Osteocyte (in vitro differentiated cells): ENCODE results near the gene AP3B1. TPM values are rescaled to one million over a fixed set of nuclear protein-coding genes. Genes with fewer than 3 reads are reported as not detected.

Source experiments
- DNase-seq: peaks from one replicate; pipeline ENCODE4 v3.0.0; 2021; ENCODE audit warnings: mixed read lengths; ENCODE audit not compliant: unreplicated experiment; ENCODE audit errors: extremely low spot score
- H3K27ac Mint-ChIP-seq: one replicate; pipeline ENCODE4 v1.8.0; 2021; ENCODE audit warnings: mild to moderate bottlenecking, mixed read lengths; ENCODE audit not compliant: unreplicated experiment
- H3K27me3 Mint-ChIP-seq: one replicate; pipeline ENCODE4 v1.8.0; 2021; ENCODE audit warnings: mixed read lengths; ENCODE audit not compliant: unreplicated experiment
- H3K36me3 Mint-ChIP-seq: one replicate; pipeline ENCODE4 v1.8.0; 2021; ENCODE audit warnings: mixed read lengths; ENCODE audit not compliant: unreplicated experiment
- H3K4me1 Mint-ChIP-seq: one replicate; pipeline ENCODE4 v1.8.0; 2021; ENCODE audit warnings: mixed read lengths; ENCODE audit not compliant: unreplicated experiment
- H3K4me3 Mint-ChIP-seq: one replicate; pipeline ENCODE4 v1.8.0; 2021; ENCODE audit warnings: mild to moderate bottlenecking, moderate library complexity, mixed read lengths; ENCODE audit not compliant: unreplicated experiment
- H3K9me3 Mint-ChIP-seq: one replicate; pipeline ENCODE4 v1.8.0; 2021; ENCODE audit warnings: mixed read lengths; ENCODE audit not compliant: unreplicated experiment
- CTCF ChIP-seq: fragments of 200-600 bp; sonication (generic); IDR thresholded peaks from 2 replicates; pipeline ENCODE4 v1.5.0; 2021; ENCODE audit warnings: antibody characterized with exemption, mild to moderate bottlenecking, moderate library complexity
- total RNA-seq: library from RNA; stranded (reverse); gene quantifications from 2 replicates; pipeline ENCODE4 v1.2.1, GENCODE V29; 2021

The AP3B1 gene
- total RNA-seq, 1 donor from 2014 or later = 57.0 TPM

GRCh38 chr5:78335976-78336375 is 41.5 kb upstream of the AP3B1 start:
- no peaks in the 10 kb centered on the region for H3K4me1 Mint-ChIP-seq
- peaks cover 15% of the 10 kb centered on the region for H3K9me3 Mint-ChIP-seq
- TF ChIP-seq CTCF = no peak
- H3K4me3 Mint-ChIP-seq = no peak overlapping the region
- H3K36me3 Mint-ChIP-seq = peaks cover 5% of the 10 kb centered on the region
- no peaks in the 10 kb centered on the region for H3K27me3 Mint-ChIP-seq
- DNase-seq = no peak
- H3K27ac Mint-ChIP-seq = no peak overlapping the region

- no peak for DNase-seq
- H3K27ac Mint-ChIP-seq = no peak overlapping the region
- no peaks in the 10 kb centered on the region for H3K4me1 Mint-ChIP-seq
- H3K4me3 Mint-ChIP-seq = no peak overlapping the region
- H3K9me3 Mint-ChIP-seq = peaks cover 10% of the 10 kb centered on the region
- peaks cover 5% of the 10 kb centered on the region for H3K36me3 Mint-ChIP-seq
- H3K27me3 Mint-ChIP-seq = no peaks in the 10 kb centered on the region
- no peak for TF ChIP-seq CTCF
Observed at GRCh38 chr5:78334811-78335210, 40.3 kb upstream of the AP3B1 start.

DNA sequence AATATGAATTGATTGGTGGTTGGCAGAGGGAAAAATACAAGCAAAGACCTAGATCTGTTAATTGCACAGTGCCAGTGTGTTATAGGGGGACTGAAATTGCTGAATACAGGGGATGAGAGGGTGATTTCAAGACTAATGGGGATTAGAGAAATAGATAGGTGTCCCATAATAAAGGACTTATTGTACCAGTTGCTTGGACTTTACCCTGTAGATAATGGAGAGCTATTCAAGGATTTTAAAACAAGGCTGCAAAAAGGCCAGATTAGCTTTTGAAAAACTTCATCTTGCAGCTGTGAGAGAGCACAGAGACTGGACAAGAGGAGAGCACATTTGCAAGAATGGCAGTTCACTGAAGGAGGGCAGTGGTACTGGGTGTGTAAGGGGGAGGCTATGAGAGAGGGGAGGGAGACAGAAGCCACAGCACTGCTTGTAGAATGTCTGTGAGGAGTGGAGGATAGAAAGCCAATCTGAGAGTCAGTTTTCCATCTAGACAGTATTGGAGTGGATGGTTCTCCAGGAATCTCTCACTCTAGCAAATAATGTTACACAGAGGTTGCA is 37.1 kb upstream of the AP3B1 start:
- H3K27me3 Mint-ChIP-seq = no peaks in the 10 kb centered on the region
- no peaks in the 10 kb centered on the region for H3K36me3 Mint-ChIP-seq
- no peak for DNase-seq
- no peak overlapping the region for H3K4me3 Mint-ChIP-seq
- no peak for TF ChIP-seq CTCF
- H3K27ac Mint-ChIP-seq = no peak overlapping the region
- no peaks in the 10 kb centered on the region for H3K4me1 Mint-ChIP-seq
- no peaks in the 10 kb centered on the region for H3K9me3 Mint-ChIP-seq

DNA sequence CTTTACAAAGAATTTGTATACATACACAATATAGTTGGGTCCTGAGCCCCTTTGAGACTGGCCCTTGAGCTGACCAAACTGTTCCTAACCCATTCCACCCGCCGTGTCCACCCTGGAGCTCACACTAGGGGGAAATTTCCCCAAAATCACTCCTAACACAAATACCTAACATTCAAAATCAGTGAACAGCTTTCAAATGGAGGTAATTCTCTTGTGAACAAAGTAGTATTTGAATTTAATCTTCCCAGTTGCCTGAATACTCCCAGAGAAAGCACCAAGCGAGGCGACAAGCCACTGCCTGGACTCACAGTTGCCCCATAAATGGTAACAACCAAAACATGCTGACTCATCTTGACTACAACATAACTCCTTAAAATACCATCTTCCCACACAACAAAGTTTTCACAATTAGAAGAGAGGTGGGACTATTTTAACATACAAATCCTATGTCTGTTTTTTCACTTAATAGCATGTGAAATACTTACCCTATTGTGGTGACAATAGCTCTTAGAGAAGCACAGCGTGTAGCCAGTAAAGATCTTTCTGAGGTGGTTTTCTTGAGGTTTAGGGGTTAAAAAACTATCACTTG is 34.2 kb upstream of the AP3B1 start:
- H3K4me3 Mint-ChIP-seq = no peak overlapping the region
- no peak for TF ChIP-seq CTCF
- H3K36me3 Mint-ChIP-seq = no peaks in the 10 kb centered on the region
- DNase-seq = no peak
- no peaks in the 10 kb centered on the region for H3K27me3 Mint-ChIP-seq
- no peaks in the 10 kb centered on the region for H3K4me1 Mint-ChIP-seq
- H3K9me3 Mint-ChIP-seq = no peaks in the 10 kb centered on the region
- no peak overlapping the region for H3K27ac Mint-ChIP-seq

DNA sequence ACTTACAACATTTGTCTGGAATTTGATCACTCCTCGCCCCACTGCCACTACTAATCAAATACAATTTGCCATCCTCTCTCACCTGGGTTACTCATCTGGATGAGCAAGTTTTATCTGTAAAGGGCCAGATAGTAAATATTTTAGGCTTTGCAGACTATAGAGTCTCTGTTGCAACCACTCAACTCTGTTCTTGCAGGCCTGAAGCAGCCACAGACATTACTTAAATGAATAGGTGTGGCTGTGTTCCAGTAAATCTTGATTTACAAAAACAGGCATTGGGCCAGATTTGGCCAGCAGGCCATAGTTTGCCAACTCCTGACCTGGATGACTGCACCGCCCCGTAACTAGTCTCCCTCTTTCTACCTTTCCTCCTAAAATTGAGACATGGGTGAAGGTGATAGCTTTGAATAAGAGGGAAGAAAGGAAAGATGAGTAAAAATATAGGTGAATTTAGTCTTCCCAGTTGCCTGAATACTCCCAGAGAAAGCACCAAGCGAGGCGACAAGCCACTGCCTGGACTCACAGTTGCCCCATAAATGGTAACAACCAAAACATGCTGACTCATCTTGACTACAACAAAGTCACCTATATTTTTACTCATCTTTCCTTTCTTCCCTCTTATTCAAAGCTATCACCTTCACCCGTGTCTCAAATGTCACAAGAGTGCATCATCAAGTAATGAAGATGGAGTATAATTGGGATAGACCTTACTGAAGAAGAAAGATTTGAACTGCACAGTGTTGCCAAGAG is 33.4 kb upstream of the AP3B1 start:
- Mint-ChIP-seq H3K4me3 (no peak overlapping the region), H3K27ac (no peak overlapping the region), H3K36me3 (no peaks in the 10 kb centered on the region), H3K4me1 (no peaks in the 10 kb centered on the region), H3K27me3 (no peaks in the 10 kb centered on the region), H3K9me3 (no peaks in the 10 kb centered on the region)
- TF ChIP-seq CTCF = no peak
- DNase-seq = no peak
